ENCODE data around the gene LEP. TPM values are rescaled to one million over a fixed set of nuclear protein-coding genes. Genes with fewer than 3 reads are reported as not detected.
A peak's percentile ranks its signal among the peaks of the same experiment; 100 is the strongest.

LEP gene
- total and polyA plus RNA-seq, 9 of the 15 experiments (the other 6 are each of a cell fraction or from before 2014, with no cell fraction given), result not detected

- TF ChIP-seq THAP7 (CRISPR knock-in tag; IDR thresholded peaks at IDR 0.05) (no peak), NCOA2 (IDR thresholded peaks at IDR 0.05; ENCODE audit: partially characterized antibody in 2 of 2) (no peak), SMAD4 (CRISPR knock-in tag; conservative IDR thresholded peaks at IDR 0.05) (no peak), NR1H2 (CRISPR knock-in tag; IDR thresholded peaks at IDR 0.05) (peak; percentile 68; the same call in 1 of the 2 replicates), HLTF (IDR thresholded peaks at IDR 0.05) (peak; percentile 62; the same call in 1 of the 2 replicates)
Measured at GRCh38 chr7:128209229-128210035, 31.6 kb upstream of the LEP start (continued).

- no peak for DNase-seq (ENCODE audit: extremely low read depth in 1 of 4, low spot score in 3 of 4)
- in situ Hi-C loops (cut with MboI), result no loop called here
- no peak for TF ChIP-seq ZC3H4 (CRISPR knock-in tag; IDR thresholded peaks at IDR 0.05; ENCODE audit: borderline replicate concordance)
- no peak for TF ChIP-seq ZNF184 (CRISPR knock-in tag; IDR thresholded peaks at IDR 0.05)
- TF ChIP-seq ZNF263 (CRISPR knock-in tag; IDR thresholded peaks at IDR 0.05; ENCODE audit: borderline replicate concordance), result 0 out of 2 replicates have a peak, but pooled peaks have one; percentile 48
- no peak for TF ChIP-seq PTRF (tag; IDR thresholded peaks at IDR 0.05)
- TF ChIP-seq POU5F1 (IDR thresholded peaks at IDR 0.05; ENCODE audit: borderline replicate concordance, low read depth, low read length, partially characterized antibody), result no peak
- 0 out of 2 replicates have a peak, but pooled peaks have one; percentile 31 for TF ChIP-seq ZBTB33 (CRISPR knock-in tag; IDR thresholded peaks at IDR 0.05)
- no peak for TF ChIP-seq RAD21 (CRISPR knock-in tag; conservative IDR thresholded peaks at IDR 0.05 in 1 of 2, IDR thresholded peaks at IDR 0.05 in 1 of 2)
- TF ChIP-seq, protein P1, sequence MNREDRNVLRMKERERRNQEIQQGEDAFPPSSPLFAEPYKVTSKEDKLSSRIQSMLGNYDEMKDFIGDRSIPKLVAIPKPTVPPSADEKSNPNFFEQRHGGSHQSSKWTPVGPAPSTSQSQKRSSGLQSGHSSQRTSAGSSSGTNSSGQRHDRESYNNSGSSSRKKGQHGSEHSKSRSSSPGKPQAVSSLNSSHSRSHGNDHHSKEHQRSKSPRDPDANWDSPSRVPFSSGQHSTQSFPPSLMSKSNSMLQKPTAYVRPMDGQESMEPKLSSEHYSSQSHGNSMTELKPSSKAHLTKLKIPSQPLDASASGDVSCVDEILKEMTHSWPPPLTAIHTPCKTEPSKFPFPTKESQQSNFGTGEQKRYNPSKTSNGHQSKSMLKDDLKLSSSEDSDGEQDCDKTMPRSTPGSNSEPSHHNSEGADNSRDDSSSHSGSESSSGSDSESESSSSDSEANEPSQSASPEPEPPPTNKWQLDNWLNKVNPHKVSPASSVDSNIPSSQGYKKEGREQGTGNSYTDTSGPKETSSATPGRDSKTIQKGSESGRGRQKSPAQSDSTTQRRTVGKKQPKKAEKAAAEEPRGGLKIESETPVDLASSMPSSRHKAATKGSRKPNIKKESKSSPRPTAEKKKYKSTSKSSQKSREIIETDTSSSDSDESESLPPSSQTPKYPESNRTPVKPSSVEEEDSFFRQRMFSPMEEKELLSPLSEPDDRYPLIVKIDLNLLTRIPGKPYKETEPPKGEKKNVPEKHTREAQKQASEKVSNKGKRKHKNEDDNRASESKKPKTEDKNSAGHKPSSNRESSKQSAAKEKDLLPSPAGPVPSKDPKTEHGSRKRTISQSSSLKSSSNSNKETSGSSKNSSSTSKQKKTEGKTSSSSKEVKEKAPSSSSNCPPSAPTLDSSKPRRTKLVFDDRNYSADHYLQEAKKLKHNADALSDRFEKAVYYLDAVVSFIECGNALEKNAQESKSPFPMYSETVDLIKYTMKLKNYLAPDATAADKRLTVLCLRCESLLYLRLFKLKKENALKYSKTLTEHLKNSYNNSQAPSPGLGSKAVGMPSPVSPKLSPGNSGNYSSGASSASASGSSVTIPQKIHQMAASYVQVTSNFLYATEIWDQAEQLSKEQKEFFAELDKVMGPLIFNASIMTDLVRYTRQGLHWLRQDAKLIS (CRISPR knock-in tag; IDR thresholded peaks at IDR 0.05), result 0 out of 2 replicates have a peak, but pooled peaks have one; percentile 41
Measured at GRCh38 chr7:128210036-128210347, 31.1 kb upstream of the LEP start.

More at GRCh38 chr7:128210036-128210347, 31.1 kb upstream of the LEP start:
- no peak overlapping the region for H3K9ac ChIP-seq (ENCODE audit: insufficient read depth in 1 of 2, low read depth in 2 of 2, low read length in 2 of 2)
- H3K4me1 ChIP-seq (replicated peaks in 1 of 2; ENCODE audit: control insufficient read depth in 2 of 2, insufficient read depth in 2 of 2, low read length in 2 of 2), result peaks cover 5 to 16% of the 10 kb centered on the region in 2 experiments; a peak in 3 of 5 replicates
- ATAC-seq, result peak; percentile 14
- H2AFZ ChIP-seq (ENCODE audit: low read depth, low read length), result no peak overlapping the region
- peaks cover 13% of the 10 kb centered on the region; the same call in 1 of the 2 replicates for H4K20me1 ChIP-seq (replicated peaks; ENCODE audit: control insufficient read depth, insufficient read depth, low read length)
- 6% methylated on average over 3 of the region's 3 CpGs for WGBS (ENCODE audit: insufficient coverage, low coverage, missing lambda C conversion rate)
- no peaks in the 10 kb centered on the region for H3K36me3 ChIP-seq (ENCODE audit: control insufficient read depth, insufficient read depth, low read length)
- H3K4me2 ChIP-seq (ENCODE audit: insufficient read depth, low read length), result no peak overlapping the region
- peaks cover 23 to 57% of the 10 kb centered on the region in 2 experiments; a peak in 4 of 5 replicates for H3K27me3 ChIP-seq (ENCODE audit: control insufficient read depth in 2 of 2, insufficient read depth in 2 of 2, low read length in 2 of 2)
- POLR2A ChIA-PET, result interaction anchor here (0.5 to 1.1 kb wide), 7 partner anchors 11 to 684 kb away, joined by 3 to 7 read pairs (median 4); no protein-coding TSS in a partner anchor
- no peaks in the 10 kb centered on the region; the same call in 1 of the 2 replicates for H3K9me3 ChIP-seq (replicated peaks; ENCODE audit: control insufficient read depth, insufficient read depth, low read depth, low read length)
- no peak for FAIRE-seq
- BruUV-seq (replicated peaks), result no TSS peak
- H3K9me1 ChIP-seq (ENCODE audit: control insufficient read depth, insufficient read depth, low read length), result no peaks in the 10 kb centered on the region
- no peaks in the 10 kb centered on the region for H3K79me2 ChIP-seq (ENCODE audit: control insufficient read depth, insufficient read depth, low read length)
- CTCF ChIA-PET (ENCODE audit: low intra/inter-chr PET ratio), result interaction anchor here (0.5 to 3.5 kb wide), 12 partner anchors 73 to 861 kb away, joined by 3 to 70 read pairs (median 6); no protein-coding TSS in a partner anchor
- intact Hi-C loops (cut with micrococcal nuclease), result no loop called here
- H3K27ac ChIP-seq (ENCODE audit: extremely low read depth, low read depth, low read length), result no peak overlapping the region
- H3K4me3 ChIP-seq, result no peak overlapping the region
